NCI-H2029 (cell line): Measurements from ENCODE around the gene N4BP3.

Experiments
- DNase-seq: peaks from one replicate; lab custom pipeline; 2025; lab: John Stamatoyannopoulos, UW

The N4BP3 gene

DNA sequence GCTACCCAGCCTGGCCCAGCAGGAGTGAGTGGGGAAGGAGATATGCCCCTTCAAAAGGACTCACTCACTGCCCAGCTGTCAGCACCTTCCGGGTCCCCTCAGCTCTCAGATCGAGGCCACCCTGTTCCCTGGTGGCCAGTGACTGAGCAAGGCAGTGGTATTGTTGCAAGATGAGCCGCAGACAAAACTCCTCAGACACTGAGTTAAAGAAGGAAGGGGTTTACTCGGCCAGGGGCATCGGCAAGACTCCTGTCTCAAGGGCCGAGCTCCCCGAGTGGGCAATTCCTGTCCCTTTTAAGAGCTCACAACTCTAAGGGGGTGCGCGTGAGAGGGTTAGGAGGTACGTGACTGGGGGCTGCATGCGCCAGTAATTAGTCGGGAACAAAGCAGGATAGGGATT lies 9.7 kb upstream of the N4BP3 start:
- no peak for DNase-seq

DNA sequence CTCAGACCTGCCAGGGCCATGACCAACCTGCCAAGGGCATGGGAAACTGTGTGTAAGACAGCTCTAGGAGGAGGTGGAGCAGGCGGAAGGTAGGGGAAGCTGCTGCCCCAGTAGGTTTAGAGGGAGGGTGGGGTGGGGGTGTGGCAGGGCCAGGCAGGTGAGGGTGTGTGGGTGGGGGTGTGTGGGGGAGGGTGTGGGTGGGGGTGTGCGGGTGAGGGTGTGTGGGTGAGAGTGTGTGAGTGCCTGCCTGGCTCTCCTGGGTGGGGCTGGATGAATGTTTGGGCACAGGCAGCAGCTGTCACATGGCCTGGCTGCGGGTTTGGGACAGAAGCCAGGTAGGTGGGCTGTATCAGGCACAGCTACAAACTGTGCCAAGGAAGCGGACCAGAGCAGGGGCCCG lies 8.8 kb upstream of the N4BP3 start:
- DNase-seq: no peak

DNA sequence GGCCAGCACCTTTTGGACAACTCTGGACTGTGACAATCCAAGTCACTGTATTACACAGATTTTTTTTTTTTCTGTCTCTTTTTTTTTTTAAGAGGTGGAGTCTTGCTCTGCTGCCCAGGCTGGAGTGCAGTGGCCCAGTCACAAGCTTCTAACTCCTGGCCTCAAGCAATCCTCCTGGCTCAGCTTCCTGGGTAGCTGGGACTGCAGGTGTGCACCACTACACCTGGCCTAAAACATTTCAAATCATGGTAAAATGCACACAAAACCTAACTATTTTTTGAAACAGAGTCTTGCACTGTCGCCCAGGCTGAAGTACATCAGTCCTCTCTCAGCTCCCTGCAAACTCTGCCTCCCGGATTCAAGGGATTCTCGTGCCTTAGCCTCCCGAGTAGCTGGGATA lies 7.2 kb upstream of the N4BP3 start:
- DNase-seq: no peak

DNA sequence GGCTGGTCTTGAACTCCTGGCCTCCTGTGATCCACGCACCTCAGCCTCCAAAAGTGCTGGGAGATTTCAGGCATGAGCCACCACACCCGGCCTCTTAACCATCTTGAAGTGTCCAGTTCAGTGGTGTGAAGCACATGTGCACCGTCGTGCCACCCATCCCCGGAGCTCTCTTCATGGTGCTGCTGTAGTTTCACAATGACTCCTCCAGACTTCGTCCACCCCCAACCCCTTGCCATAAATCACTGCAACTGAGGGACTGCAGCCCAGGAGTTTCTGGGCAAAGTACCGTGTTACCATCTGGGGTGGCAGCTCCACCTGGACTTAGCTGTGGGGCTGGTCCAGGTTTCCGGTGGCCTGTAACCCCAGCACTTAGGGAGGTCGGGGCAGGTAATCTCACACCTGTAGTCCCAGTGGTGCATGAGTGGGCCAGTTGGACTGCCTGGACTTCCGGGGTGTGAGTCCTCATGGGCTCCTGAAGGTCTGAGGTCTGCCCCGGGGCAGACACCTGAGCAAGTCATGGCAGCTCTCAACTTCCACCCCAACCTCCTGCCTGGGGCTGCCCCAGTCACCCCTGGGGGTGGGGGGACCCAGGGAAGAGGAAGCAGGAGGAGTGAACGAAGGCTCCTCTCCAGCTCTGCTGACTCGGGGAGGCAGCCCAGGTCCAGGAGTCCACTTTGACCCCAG lies 6.6 kb upstream of the N4BP3 start:
- DNase-seq: no peak

DNA sequence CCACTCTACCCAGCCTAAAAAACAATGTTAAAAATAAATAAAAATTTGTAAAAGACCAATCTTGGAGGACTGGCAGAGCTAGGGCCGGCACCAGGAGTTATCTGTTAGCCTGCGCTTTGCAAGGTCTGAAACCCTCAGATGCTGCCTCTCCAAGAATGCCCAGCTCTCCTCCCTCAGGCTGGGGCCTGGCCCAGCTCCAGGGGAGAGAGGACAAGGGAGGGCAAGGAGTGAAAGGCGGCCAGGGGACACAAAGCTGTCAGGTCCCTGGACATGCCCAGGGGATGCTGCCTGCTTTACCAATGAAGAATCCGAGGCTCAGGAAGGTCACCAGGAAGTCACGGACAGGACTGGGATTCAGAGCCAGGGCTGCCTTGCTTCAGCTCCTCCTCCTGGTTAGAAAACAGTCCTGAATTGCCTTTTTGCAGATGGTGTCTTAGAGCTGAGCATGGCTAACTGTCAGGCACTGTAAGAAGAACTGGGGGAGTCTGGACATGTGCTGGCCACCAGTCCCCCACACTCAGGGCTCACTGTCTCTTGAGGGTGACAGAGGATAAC lies 5.5 kb upstream of the N4BP3 start:
- no peak for DNase-seq

DNA sequence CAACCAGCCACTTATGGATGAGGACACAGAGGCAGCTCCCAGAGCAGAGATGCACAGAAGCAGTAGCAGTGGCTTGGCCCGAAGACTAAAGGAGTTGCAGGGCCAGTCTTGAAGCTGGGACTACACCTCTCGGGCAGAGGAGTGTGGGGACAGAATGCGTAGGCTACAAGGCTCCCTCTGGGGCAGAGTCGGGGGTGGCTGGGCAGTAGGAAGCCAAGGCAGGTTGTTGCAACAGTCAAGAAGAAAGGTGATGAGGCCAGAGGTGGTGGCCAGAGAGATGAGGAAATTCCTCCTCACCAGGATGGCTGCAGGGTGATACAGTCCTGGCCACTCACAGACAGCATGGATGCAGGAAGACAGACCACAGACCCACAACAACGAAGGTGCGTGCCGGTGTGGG lies 4.9 kb upstream of the N4BP3 start:
- DNase-seq: no peak

DNA sequence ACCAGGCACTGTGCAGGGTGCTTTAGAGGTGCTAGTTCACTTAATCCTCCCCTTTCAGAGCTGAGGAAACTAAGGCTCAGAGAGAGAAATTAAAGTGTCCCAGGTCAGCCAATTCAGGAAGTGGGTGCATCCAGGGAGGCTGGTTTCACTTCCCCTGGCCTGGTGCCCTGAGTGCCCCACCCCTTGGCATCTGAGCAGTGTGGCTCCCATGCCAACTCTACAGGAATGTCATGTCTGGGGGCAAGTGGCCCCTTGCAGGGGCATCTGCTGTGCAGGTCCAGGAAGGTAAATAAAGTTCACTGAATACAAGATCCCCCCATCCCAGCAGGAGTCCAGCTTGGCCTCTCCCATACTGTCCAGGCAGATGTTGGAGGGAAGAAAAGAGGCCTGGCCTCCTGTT lies 4.4 kb upstream of the N4BP3 start:
- DNase-seq: no peak

DNA sequence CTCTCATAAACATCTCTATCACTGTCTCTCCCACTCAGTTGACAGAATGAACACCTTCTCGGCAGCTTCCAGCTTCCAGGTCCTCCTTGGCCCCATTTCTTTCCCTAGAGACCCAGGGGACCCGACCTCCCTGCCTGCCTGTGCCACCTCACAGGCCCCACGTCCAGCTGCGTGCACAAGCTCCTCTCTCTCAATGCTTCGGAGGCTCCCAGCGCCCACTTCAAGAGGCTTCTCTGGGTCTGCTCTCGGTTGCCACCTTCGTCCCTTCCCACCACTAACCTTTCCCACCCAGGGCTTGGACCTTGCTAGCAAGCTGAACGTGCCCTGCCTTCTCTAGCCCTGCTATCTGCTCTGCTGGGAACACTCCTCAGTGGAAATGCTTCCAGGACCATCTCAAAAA lies 2.8 kb upstream of the N4BP3 start:
- no peak for DNase-seq

DNA sequence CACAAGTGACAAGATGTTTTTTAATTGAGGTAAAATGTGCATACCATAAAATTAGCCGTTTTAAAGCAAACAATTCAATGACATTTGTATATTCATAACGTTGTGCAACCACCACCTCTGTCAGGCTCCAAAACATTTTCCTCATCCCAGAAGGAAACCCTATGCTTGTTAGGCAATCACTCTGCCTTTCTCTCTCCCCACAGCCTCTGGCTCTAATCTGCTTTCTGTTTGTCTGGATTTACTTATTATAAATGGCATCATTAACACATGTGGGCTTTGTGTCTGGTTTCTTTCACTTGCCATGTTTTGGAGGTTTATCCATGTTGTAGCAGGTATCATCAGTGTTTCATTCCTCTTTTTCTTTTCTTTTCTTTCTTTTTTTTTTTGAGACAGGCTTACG lies 1.4 kb upstream of the N4BP3 start:
- DNase-seq: no peak

DNA sequence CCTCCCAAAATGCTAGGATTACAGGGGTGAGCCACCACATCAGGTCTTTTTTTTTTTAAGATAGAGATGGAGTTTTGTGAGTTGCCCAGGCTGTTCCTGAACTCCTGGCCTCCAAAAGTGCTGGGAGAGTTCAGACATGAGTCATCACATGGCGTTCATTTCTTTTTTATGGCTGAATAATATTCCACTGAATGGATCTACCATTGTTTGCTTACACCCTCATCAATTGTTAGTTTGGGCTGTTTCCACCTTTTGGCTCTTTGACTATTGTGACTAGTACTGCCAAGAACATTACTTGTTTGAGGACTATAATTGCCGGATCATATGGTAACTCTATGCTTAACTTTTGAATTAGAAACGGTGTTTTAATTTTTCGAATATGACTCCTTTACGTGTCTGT lies 787 bp upstream of the N4BP3 start:
- no peak for DNase-seq

DNA sequence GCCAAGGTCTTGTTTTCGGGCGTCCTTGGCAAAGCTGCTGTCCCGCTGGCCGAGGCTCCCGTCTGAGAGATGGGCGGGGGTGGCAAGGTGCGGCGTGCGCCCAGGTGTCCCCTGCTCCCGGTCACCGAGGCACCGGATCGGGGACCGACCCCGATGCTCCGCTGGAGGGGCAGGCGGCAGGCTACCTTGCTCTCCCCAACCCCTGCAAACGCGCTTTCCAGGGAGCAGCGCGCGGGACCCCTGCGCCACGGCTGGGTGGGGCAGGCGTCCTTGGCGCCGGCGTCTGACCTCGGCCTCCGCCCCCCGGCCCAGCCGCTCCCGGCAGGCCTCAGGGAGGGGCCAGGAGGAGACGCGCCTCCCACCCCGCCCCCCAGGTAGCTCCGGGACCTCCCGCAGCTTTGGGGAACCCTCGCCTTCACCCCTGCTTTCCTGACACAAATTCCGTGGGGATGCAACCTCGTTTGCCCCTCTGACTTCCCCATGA lies 551 bp downstream of the N4BP3 start:
- DNase-seq: no peak

DNA sequence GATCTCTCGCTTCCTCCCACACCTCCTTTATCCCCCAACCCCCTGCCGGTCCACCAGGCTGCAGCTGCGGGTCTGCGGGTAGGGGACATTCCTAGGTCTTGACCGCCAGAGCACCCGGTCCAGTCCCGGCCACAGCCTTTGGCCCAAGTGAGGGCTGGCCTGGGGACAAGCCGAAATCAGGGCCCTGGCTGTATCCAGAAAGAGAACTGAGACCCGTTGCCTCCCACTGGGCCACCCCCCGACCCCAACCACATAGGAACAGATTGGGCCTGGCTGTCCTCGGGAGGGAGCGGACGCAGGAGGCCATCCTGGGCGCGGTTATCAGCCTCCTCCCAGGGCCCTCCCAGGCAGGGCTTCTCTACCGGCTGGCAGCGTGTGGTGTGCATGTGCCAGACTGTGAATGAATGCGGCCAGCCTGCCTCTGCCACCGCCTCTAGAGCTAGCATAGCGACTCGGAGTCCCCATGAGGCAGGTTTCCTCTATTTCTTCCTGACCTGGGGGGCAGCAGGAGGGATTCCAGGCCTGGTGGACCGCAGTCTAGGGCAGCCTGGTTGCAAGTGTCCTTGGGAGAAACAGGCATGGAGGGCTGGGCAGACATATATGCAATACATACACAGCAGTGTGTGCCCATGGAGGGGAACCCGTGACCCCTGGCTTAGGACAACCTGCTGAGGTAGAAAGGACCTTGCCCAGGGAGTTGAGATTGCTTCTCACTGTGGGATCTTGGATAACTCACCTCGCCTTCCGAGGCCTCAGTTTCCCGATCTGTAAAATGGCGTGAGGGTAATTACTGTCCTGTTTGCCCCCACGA lies 1.2 kb downstream of the N4BP3 start:
- DNase-seq: no peak

DNA sequence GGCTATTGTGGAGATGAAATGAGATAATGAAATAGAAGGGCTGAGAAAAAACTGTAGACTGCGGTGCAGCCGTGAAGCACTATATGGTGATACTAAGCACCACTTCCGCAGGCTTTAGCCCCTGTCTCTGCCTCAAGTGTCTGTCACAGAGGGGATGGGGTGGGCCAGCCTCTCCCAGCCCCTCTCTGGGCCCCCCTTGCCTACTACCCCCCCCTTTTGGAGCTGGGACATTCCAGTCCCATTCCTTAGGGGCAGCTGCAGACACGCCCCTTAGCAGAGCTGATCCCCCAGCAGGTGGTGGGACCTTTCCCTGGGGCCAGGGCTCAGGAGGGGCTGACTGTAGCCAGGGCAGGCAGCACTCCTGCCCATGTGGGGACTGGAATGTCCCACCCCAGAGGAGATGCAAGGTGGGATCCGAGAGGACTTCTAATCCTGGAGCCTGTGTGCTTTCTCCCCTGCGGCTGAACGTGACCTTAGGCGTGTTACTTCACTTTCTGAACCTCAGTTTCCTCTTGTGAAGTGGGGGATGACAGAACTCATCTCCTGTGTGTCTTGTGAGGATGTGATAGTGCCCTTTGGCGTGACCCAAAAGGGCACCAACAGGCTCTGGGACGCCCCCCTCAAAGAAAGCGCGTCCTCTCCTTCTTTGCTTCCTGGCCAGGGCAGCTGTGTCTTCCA lies 1.9 kb downstream of the N4BP3 start:
- no peak for DNase-seq

DNA sequence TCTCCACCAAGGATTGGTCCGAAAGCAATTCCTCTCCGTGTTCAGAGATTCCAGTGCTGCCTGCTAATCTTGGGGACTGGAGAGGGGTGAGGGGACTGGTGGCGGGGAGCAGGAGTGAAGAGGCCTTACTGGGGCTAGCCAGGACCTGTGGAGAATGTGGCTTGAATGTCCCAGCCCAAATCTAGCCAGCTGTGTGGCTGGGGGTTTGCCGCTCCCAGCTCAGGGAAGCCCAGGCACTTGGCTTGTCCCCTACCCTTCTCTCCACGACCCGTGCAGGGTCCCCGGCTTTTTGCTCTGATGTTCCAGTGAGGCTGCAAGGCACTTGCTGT lies 2.4 kb downstream of the N4BP3 start:
- no peak for DNase-seq

DNA sequence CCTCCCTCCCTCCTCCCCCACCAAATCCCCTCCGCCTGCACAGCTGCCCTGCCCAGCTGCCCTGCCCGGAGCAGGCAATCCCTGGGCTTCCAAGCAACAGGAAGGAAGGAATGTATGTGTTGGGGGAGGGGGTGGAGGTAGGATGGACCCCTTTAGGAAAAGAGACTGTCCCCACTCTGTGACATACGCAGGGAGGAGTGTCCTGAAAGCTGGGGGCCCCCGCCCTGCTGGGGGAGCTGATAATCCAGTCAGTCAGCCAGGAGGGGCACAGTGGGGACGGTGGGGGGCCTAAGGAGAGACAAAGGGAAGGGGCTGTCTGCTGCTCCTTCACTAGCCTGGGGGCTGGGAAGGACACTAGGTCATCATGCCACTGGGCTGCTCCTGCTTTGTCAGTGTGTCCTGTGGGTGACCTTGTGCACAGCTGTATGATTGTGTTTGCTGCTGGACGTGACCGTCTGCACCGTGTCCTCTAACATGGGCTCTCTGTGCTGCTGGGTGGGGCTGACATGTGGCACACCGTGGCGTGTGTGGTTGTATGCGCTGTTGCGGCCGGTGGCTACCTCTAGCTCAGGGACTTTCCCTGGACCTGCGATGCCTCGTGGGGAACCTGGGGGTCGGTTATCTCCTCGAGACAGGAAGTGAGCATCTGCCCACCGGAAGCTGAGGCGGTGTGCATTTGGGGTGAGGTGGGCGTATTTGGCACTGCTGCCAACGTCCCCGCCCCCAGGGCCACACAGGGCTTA lies 3.0 kb downstream of the N4BP3 start:
- DNase-seq: no peak

DNA sequence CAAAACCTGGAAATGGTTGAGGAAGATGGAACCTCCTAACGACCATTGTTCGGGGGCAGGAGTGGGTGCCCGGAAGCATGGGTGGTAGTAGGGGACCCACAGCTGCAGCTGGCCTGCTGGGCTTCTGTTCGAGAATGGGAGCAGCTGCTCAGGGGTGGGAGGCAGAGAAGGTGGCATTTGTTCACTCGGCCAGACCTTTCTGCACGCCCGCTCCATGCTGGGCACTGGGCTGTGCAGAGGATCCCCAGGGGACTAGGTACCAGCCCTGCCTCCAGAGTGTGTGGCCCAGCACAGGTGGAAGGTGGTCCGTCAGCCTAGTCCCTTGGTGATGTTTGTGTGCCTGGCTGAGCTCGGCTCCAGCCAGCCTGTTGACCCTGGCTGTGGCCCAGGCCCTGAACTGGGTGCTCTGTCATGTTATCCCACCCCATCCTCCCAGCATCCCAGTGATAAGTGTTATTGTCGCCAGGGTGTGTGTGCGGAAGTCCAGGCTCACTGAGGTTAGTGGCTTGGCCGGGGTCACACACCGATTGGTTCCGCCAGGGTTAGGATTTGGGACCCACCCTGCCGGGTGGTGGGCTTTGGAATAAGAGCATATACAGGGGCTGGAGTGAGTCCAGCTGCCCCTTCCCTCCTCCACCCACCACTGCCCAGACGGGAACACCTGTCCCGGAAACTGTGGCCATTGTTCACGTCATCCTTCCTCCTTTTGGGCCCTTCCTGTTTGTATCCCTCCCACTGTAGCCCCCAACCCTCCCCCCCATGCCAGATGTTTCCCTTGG lies 4.8 kb downstream of the N4BP3 start:
- no peak for DNase-seq

DNA sequence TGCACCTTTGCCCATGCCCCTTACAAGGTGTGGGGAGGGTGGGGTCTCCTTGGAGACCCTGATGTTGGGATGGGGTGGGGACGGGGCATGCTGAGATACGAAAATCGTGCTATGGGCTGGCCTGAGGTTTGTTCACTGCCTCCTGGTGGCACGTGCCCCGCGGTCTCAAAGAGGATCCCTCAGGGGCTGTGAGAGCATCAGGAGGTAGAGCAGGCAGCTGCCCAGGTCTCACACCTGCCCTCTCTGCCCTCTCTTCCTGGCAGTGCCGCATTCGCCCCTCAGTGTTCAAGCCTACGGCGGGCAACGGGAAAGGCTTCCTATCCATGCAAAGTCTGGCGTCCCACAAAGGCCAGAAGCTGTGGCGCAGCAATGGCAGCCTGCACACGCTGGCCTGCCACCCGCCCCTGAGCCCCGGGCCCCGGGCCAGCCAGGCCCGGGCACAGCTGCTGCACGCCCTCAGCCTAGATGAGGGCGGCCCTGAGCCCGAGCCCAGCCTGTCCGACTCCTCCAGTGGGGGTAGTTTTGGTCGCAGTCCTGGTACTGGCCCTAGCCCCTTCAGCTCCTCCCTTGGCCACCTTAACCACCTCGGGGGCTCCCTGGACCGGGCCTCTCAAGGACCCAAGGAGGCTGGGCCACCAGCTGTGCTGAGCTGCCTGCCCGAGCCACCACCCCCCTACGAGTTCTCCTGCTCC lies 6.7 kb downstream of the N4BP3 start:
- DNase-seq: no peak

DNA sequence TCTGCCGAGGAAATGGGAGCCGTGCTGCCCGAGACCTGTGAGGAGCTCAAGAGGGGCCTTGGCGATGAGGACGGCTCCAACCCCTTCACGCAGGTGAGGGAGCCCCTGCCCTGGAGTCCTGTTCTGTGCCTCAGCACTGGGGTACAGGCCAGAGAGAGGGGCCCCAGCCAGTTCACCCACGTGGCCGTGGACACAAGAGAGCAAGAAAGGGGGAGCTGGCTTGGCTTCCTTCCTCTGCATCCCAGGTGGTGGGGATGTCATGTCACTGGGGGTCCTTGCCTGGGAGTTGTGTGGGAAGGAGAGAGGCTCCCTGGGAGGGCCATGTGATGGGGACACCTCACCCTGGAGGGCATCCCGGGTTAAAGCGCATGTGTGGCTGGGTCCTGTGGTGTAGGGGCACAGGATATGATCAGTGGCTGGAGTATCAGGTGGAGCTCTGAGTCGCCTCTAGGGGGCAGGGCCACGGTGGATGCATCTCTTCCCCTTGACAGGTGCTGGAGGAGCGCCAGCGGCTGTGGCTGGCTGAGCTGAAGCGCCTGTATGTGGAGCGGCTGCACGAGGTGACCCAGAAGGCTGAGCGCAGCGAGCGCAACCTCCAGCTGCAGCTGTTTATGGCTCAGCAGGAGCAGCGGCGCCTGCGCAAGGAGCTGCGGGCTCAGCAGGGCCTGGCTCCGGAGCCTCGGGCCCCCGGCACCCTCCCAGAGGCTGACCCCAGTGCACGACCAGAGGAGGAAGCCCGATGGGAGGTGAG lies 7.5 kb downstream of the N4BP3 start:
- DNase-seq: peak; percentile 95

DNA sequence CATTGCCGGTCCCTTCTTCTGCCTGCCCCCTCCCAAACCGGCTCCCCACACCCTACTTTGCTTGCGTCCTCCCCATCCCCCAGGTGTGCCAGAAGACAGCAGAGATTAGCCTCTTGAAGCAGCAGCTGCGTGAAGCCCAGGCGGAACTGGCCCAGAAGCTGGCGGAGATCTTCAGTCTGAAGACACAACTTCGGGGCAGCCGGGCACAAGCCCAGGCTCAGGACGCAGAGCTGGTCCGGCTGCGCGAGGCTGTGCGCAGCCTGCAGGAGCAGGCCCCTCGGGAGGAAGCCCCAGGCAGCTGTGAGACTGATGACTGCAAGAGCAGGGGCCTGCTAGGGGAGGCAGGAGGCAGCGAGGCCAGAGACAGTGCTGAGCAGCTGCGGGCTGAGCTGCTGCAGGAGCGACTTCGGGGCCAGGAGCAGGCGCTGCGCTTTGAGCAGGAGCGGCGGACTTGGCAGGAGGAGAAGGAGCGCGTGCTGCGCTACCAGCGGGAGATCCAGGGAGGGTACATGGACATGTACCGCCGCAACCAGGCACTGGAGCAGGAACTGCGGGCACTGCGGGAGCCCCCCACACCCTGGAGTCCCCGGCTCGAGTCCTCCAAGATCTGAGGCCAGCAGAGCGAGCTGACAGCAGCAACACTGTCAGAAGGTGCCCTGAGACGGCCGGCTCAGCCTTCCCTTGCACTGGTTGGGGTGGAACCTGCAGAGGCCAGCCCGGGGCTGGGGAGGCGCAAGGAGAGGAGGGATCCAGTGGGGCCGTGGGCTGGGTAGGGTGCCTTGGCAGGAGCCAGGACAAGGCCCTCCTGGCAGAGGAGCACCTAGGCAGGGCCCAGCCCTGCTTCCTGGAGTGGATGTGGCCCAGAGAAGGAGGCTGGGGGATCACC lies 8.3 kb downstream of the N4BP3 start:
- no peak for DNase-seq
